HepG2 (cell line): ENCODE data around the gene ONECUT2. TPM values are rescaled to one million over a fixed set of nuclear protein-coding genes. Genes with fewer than 3 reads are reported as not detected.
A peak's percentile ranks its signal among the peaks of the same experiment; 100 is the strongest.

ENCODE experiments used
- ATAC-seq: fragments of 200-7000 bp; cut with Tn5 transposase; 3 replicates; pipeline ENCODE4 v1.9.1; 2020; ENCODE audit warnings: mild to moderate bottlenecking, moderate library complexity
- BruUV-seq: library from RNA; stranded (reverse); fragments of 400-500 nt; replicated peaks from 2 replicates; lab custom pipeline; 2021; lab: Mats Ljungman, UMichigan
- CTCF ChIA-PET: fragments of 300-600 bp; formaldehyde crosslinking; extraction: SDS; loops from one replicate; lab custom pipeline; 2021; ENCODE audit warnings: low total read pairs, inconsistent platforms, low intra/inter-chr PET ratio; lab: Yijun Ruan, JAX
- POLR2A ChIA-PET: fragments of 350-600 bp; sonication (Branson Sonifier 250); formaldehyde crosslinking; loops from one replicate; lab custom pipeline; 2020; ENCODE audit warnings: antibody characterized with exemption, inconsistent platforms; lab: Yijun Ruan, JAX
- DNase-seq: peaks from one replicate; pipeline ENCODE4 v3.0.0-alpha.2; 2015; ENCODE audit warnings: low spot score
- FAIRE-seq: peaks from 3 replicates; lab custom pipeline; 2011; peaks lifted over from hg19 to GRCh38; lab: Jason Lieb, UNC
- H2AFZ ChIP-seq: one replicate; pipeline ENCODE4 v1.6.1; 2011; ENCODE audit warnings: low read length, inconsistent platforms
- H3K27ac ChIP-seq: fragments of 300-600 bp; 3 replicates; pipeline ENCODE4 v1.8.0; 2011; ENCODE audit warnings: mixed run types, mild to moderate bottlenecking, mixed read lengths, low read length, inconsistent platforms; ENCODE audit not compliant: insufficient read depth; ENCODE audit errors: extremely low read length
- H3K27me3 ChIP-seq, 2 experiments: fragments of 200-600 bp in 1 of 2; 2 replicates in 1 of 2; 3 replicates in 1 of 2; pipeline versions ENCODE4 v1.6.0 to v1.8.0; 2011; ENCODE audit warnings: low read length in 2 of 2, mild to moderate bottlenecking in 2 of 2, moderate library complexity in 2 of 2, inconsistent platforms in 1 of 2; ENCODE audit not compliant: insufficient read depth in 2 of 2, control insufficient read depth in 1 of 2
- H3K36me3 ChIP-seq, 2 experiments: fragments of 200-600 bp in 1 of 2; replicated peaks in 1 of 2; 2 replicates in 1 of 2; 3 replicates in 1 of 2; pipeline versions ENCODE4 v1.5.1 to v1.8.0; 2011; ENCODE audit warnings: low read length in 2 of 2, inconsistent platforms in 1 of 2; ENCODE audit not compliant: insufficient read depth in 2 of 2, control insufficient read depth in 1 of 2
- H3K4me1 ChIP-seq: 2 replicates; pipeline ENCODE4 v1.5.1; 2012; ENCODE audit warnings: low read length, inconsistent platforms; ENCODE audit not compliant: insufficient read depth
- H3K4me2 ChIP-seq: 2 replicates; pipeline ENCODE4 v1.6.0; 2011; ENCODE audit warnings: low read depth, low read length, inconsistent platforms
- H3K4me3 ChIP-seq, 3 experiments: fragments of 200-600 bp in 1 of 3; sonication (generic), shearing (Covaris generic) in 1 of 3; replicated peaks in 1 of 3; 2 replicates each; pipeline ENCODE4 v1.5.1; 2011 to 2016; ENCODE audit warnings: low read length in 3 of 3, inconsistent platforms in 2 of 3, low read depth in 2 of 3, mild to moderate bottlenecking in 2 of 3, control low read depth in 1 of 3, mixed read lengths in 1 of 3; ENCODE audit not compliant: insufficient read depth in 1 of 3
- H3K79me2 ChIP-seq: one replicate; pipeline ENCODE4 v1.6.1; 2011; ENCODE audit warnings: low read length, inconsistent platforms; ENCODE audit not compliant: insufficient read depth
- H3K9ac ChIP-seq: 2 replicates; pipeline ENCODE4 v1.6.0; 2011; ENCODE audit warnings: mild to moderate bottlenecking, low read depth, low read length, inconsistent platforms; ENCODE audit not compliant: insufficient read depth
- H3K9me3 ChIP-seq: 2 replicates; pipeline ENCODE4 v1.5.1; 2012; ENCODE audit warnings: mild to moderate bottlenecking, low read length
- H4K20me1 ChIP-seq: 2 replicates; pipeline ENCODE4 v1.6.0; 2011; ENCODE audit warnings: inconsistent platforms, mild to moderate bottlenecking, low read length, moderate library complexity; ENCODE audit not compliant: insufficient read depth
- EED ChIP-seq: sonication (generic); formaldehyde crosslinking; IDR thresholded peaks from 2 replicates; pipeline ENCODE4 v1.5.0; 2020; ENCODE audit warnings: mild to moderate bottlenecking, missing genetic modification reagents
- FOXA3 ChIP-seq: IDR thresholded peaks from 2 replicates; pipeline ENCODE4 v1.6.1; 2016; ENCODE audit warnings: missing genetic modification reagents, missing compliant biosample characterization
- FOXP1 ChIP-seq, 2 experiments: fragments of 450-650 bp in 1 of 2; IDR thresholded peaks; 2 replicates each; pipeline ENCODE4 v1.6.1; 2017 to 2018; ENCODE audit warnings: antibody characterized with exemption in 1 of 2
- GATAD2A ChIP-seq: IDR thresholded peaks from 2 replicates; pipeline ENCODE4 v1.6.1; 2016
- KAT2B ChIP-seq: fragments of 150-350 bp; IDR thresholded peaks from 2 replicates; pipeline ENCODE4 v1.6.1; 2014; ENCODE audit warnings: low read depth, low read length, borderline replicate concordance
- KLF16 ChIP-seq, 2 experiments: sonication (generic) in 1 of 2; formaldehyde crosslinking in 1 of 2; IDR thresholded peaks; 2 replicates each; pipeline versions ENCODE4 v1.6.1 to v1.8.0; 2016 to 2023; ENCODE audit warnings: missing genetic modification reagents in 2 of 2, missing compliant biosample characterization in 1 of 2
- MNT ChIP-seq: fragments of 450-650 bp; IDR thresholded peaks from 2 replicates; pipeline ENCODE4 v1.6.1; 2016
- NCOA2 ChIP-seq: sonication (generic); formaldehyde crosslinking; IDR thresholded peaks from 2 replicates; pipeline ENCODE4 v1.8.0; 2022; ENCODE audit warnings: inconsistent platforms
- ONECUT2 ChIP-seq: sonication (generic); formaldehyde crosslinking; IDR thresholded peaks from 2 replicates; pipeline ENCODE4 v1.4.0; 2020; ENCODE audit warnings: missing genetic modification reagents
- POLR2AphosphoS2 ChIP-seq: IDR thresholded peaks from 2 replicates; pipeline ENCODE4 v1.6.1; 2011; ENCODE audit warnings: low read depth, low read length, improper control_type of control experiment
- PRMT3 ChIP-seq: sonication (generic); formaldehyde crosslinking; IDR thresholded peaks from 2 replicates; pipeline ENCODE4 v1.8.1; 2022; ENCODE audit warnings: low read depth, mild to moderate bottlenecking, moderate library complexity, missing genetic modification reagents, borderline replicate concordance
- ZBTB38 ChIP-seq: sonication (generic); formaldehyde crosslinking; IDR thresholded peaks from 2 replicates; pipeline ENCODE4 v1.5.1; 2020; ENCODE audit warnings: mild to moderate bottlenecking, missing genetic modification reagents
- ZFP90 ChIP-seq: sonication (generic); formaldehyde crosslinking; IDR thresholded peaks from 2 replicates; pipeline ENCODE4 v1.8.0; 2022; ENCODE audit warnings: missing genetic modification reagents, mild to moderate bottlenecking, inconsistent platforms, borderline replicate concordance
- in situ Hi-C: cut with HindIII; loops from 2 replicates; pipeline ENCODE4 v1.10.0; 2017; ENCODE audit warnings: low pct_unique_long_range_greater_than_20kb; ENCODE audit not compliant: extremely low pct_ligation_motif_present
- intact Hi-C: fragments of 100-400 bp; cut with micrococcal nuclease; formaldehyde crosslinking; loops from one replicate; pipeline ENCODE4 v1.10.0; 2022; ENCODE audit not compliant: unreplicated experiment
- polyA plus RNA-seq, 8 experiments: library from polyadenylated mRNA; depleted of rRNA in 3 of 8; stranded (reverse) in 7 of 8; unstranded in 1 of 8; fragments of >200 nt; fragmentation: Illumina TruSeq in 4 of 8; extraction: Trizol in 4 of 8; gene quantifications; 2 replicates each; pipeline versions ENCODE4 v1.2.1 to v1.2.3, GENCODE V29; 2011 to 2016; ENCODE audit warnings: low read depth in 4 of 8, missing spikeins in 1 of 8, mixed read lengths in 1 of 8; ENCODE audit not compliant: insufficient read depth in 1 of 8
- total RNA-seq, 5 experiments: library from RNA; depleted of rRNA; stranded (reverse); fragments of >200 nt; fragmentation: Illumina TruSeq; extraction: Trizol; gene quantifications; 2 replicates each; pipeline ENCODE4 v1.2.3, GENCODE V29; 2016; ENCODE audit warnings: low read depth in 1 of 5
- TF ChIP-seq, protein P1 (sequence below), 2 experiments: IDR thresholded peaks; 2 replicates each; pipeline ENCODE4 v1.6.1; 2011 to 2012; ENCODE audit warnings: low read length in 2 of 2, borderline replicate concordance in 1 of 2, low read depth in 1 of 2, mild to moderate bottlenecking in 1 of 2, moderate library complexity in 1 of 2
- TF ChIP-seq, protein P2 (sequence below): sonication (generic); formaldehyde crosslinking; conservative IDR thresholded peaks from 2 replicates; pipeline ENCODE4 v1.4.0; 2020; ENCODE audit warnings: missing genetic modification reagents
- TF ChIP-seq, protein P3 (sequence below): sonication (generic); formaldehyde crosslinking; IDR thresholded peaks from 2 replicates; pipeline ENCODE4 v1.8.1; 2023; ENCODE audit warnings: mild to moderate bottlenecking, missing genetic modification reagents

Gene ONECUT2
- total and polyA plus RNA-seq, 2 of the 13 experiments (the other 11 are each of a cell fraction or from before 2014, with no cell fraction given), result 3.0 to 3.2 TPM

- TF ChIP-seq, protein P1, sequence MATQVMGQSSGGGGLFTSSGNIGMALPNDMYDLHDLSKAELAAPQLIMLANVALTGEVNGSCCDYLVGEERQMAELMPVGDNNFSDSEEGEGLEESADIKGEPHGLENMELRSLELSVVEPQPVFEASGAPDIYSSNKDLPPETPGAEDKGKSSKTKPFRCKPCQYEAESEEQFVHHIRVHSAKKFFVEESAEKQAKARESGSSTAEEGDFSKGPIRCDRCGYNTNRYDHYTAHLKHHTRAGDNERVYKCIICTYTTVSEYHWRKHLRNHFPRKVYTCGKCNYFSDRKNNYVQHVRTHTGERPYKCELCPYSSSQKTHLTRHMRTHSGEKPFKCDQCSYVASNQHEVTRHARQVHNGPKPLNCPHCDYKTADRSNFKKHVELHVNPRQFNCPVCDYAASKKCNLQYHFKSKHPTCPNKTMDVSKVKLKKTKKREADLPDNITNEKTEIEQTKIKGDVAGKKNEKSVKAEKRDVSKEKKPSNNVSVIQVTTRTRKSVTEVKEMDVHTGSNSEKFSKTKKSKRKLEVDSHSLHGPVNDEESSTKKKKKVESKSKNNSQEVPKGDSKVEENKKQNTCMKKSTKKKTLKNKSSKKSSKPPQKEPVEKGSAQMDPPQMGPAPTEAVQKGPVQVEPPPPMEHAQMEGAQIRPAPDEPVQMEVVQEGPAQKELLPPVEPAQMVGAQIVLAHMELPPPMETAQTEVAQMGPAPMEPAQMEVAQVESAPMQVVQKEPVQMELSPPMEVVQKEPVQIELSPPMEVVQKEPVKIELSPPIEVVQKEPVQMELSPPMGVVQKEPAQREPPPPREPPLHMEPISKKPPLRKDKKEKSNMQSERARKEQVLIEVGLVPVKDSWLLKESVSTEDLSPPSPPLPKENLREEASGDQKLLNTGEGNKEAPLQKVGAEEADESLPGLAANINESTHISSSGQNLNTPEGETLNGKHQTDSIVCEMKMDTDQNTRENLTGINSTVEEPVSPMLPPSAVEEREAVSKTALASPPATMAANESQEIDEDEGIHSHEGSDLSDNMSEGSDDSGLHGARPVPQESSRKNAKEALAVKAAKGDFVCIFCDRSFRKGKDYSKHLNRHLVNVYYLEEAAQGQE (IDR thresholded peaks at IDR 0.05; ENCODE audit: borderline replicate concordance in 1 of 2, low read depth in 1 of 2, low read length in 2 of 2), result peak; percentile 24 to 86
- no peak for TF ChIP-seq PRMT3
These were observed 30.8 kb upstream of the ONECUT2 start (continued) for GRCh38 chr18:57404345-57404744.

DNA sequence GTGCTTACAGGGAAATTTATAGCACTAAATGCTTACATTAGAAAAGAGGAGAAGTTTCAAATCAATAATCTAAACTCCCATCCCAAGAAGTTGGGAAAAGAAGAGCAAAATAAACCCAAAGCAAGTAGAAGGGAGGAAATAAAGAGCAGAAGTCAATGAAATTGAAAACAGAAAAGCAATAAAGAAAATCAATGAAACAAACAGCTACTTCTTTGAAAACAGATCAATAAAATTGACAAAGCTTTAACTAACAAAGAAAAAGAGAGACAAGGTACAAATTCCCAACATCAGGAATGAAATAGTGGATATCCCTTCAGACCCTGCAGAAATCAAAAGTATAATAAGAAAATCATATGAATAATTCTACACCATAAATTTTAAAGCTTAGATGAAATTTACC, 25.5 kb upstream of the ONECUT2 start:
- Histone ChIP-seq H3K4me2 (no peak overlapping the region), H3K4me3 (no peak overlapping the region), H3K4me1 (no peaks in the 10 kb centered on the region), H4K20me1 (no peaks in the 10 kb centered on the region), H3K27me3 (no peaks in the 10 kb centered on the region), H3K36me3 (no peaks in the 10 kb centered on the region), H2AFZ (no peak overlapping the region), H3K27ac (no peak overlapping the region), H3K79me2 (no peaks in the 10 kb centered on the region), H3K9me3 (no peaks in the 10 kb centered on the region), H3K9ac (no peak overlapping the region)
- no peak for ATAC-seq
- no TSS peak for BruUV-seq
- no peak for DNase-seq
- in situ Hi-C loops, result no loop called here
- POLR2A ChIA-PET, result no interaction called here
- intact Hi-C loops, result no loop called here
- FAIRE-seq, result no peak
- CTCF ChIA-PET, result no interaction called here
- TF ChIP-seq FOXA3, result 0 out of 2 replicates have a peak, but pooled peaks have one; percentile 12
- TF ChIP-seq MNT, result no peak
- TF ChIP-seq ONECUT2, result peak; percentile 71
- TF ChIP-seq, protein P2, sequence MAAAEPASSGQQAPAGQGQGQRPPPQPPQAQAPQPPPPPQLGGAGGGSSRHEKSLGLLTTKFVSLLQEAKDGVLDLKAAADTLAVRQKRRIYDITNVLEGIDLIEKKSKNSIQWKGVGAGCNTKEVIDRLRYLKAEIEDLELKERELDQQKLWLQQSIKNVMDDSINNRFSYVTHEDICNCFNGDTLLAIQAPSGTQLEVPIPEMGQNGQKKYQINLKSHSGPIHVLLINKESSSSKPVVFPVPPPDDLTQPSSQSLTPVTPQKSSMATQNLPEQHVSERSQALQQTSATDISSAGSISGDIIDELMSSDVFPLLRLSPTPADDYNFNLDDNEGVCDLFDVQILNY, result no peak
- TF ChIP-seq POLR2AphosphoS2, result no peak
- TF ChIP-seq NCOA2 (CRISPR knock-in tag), result 0 out of 2 replicates have a peak, but pooled peaks have one; percentile 14
- no peak for TF ChIP-seq EED
- no peak for TF ChIP-seq KLF16 (CRISPR knock-in tag; IDR thresholded peaks at IDR 0.05)
- TF ChIP-seq ZFP90 (CRISPR knock-in tag), result peak; percentile 88; the same call in 1 of the 2 replicates
- TF ChIP-seq GATAD2A (CRISPR knock-in tag), result peak; percentile 63; the same call in 1 of the 2 replicates
- TF ChIP-seq KAT2B, result peak; percentile 92
- TF ChIP-seq FOXP1 (IDR thresholded peaks at IDR 0.05), result no peak
- TF ChIP-seq FOXP1 (CRISPR knock-in tag; IDR thresholded peaks at IDR 0.05), result peak; percentile 28; the same call in 1 of the 2 replicates
- TF ChIP-seq ZBTB38 (CRISPR knock-in tag), result no peak
- TF ChIP-seq, protein P3, sequence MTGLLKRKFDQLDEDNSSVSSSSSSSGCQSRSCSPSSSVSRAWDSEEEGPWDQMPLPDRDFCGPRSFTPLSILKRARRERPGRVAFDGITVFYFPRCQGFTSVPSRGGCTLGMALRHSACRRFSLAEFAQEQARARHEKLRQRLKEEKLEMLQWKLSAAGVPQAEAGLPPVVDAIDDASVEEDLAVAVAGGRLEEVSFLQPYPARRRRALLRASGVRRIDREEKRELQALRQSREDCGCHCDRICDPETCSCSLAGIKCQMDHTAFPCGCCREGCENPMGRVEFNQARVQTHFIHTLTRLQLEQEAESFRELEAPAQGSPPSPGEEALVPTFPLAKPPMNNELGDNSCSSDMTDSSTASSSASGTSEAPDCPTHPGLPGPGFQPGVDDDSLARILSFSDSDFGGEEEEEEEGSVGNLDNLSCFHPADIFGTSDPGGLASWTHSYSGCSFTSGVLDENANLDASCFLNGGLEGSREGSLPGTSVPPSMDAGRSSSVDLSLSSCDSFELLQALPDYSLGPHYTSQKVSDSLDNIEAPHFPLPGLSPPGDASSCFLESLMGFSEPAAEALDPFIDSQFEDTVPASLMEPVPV (CRISPR knock-in tag), result no peak
